ENCODE data around the gene AGPAT4.

Gene AGPAT4

DNA sequence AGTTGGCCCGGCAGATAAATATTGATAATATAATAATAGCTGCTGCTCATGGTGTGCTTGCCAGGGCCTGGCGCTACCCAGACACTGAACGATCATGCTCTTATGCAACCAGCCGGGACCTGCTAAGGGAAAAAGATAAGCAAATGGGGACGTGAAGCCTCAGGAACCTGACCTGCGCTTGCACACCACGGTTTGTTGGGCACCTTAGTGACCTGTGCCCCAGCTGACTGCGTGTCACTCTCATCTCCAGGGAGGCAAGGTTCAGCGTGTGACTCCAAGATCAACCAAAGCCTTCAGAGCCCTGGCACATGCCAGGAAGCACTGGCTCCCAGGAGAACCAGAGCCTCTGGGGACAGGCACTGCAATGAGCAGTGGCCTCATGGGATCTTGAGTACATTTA is 111.1 kb downstream of the AGPAT4 start:
- no peak overlapping the region for H3K4me3 ChIP-seq (replicated peaks in 1 of 2; ENCODE audit: low read depth in 2 of 2, low read length in 2 of 2)
- no peak for DNase-seq (ENCODE audit: low read depth in 2 of 2)
- no peak for TF ChIP-seq CTCF (IDR thresholded peaks at IDR 0.05; ENCODE audit: low read depth, low read length)

DNA sequence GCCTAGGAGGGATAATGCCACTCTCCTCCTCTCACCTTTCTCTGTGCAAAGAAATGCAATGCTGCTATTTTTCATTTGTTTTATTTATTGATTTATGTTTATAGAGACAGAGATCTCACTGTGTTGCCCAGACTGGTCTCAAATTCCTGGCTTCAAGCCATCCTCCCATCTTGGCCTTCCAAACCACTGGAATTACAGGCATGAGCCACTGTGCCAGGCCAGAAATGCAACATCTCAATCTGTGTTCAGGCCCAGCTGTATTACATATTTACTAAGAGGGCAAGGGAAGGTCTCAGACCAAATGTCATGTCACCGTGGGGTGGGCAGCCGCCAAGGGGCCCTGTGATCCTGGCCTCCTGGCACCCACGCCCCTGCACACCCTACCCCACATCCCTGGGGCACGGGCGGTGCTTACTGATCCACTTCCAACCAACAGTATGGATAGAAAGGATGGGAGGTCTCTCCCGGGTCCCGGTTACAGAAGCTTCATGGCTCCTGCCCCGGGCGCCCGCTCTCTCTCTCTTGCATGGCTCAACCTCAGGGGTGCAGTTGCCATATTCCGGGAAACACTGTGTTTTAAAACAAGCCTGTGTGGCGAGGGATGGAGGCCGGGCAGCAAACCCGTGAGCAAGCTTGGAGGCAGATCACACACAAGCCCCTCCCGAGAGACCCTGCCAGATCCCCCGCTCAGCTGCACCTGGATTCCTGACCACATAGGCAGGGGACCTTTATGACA is 111.8 kb downstream of the AGPAT4 start:
- H3K4me3 ChIP-seq (replicated peaks in 1 of 2; ENCODE audit: low read depth in 2 of 2, low read length in 2 of 2), result no peak overlapping the region
- DNase-seq (ENCODE audit: low read depth in 2 of 2), result peak; percentile 20 to 74
- TF ChIP-seq CTCF (IDR thresholded peaks at IDR 0.05; ENCODE audit: low read depth, low read length), result no peak

DNA sequence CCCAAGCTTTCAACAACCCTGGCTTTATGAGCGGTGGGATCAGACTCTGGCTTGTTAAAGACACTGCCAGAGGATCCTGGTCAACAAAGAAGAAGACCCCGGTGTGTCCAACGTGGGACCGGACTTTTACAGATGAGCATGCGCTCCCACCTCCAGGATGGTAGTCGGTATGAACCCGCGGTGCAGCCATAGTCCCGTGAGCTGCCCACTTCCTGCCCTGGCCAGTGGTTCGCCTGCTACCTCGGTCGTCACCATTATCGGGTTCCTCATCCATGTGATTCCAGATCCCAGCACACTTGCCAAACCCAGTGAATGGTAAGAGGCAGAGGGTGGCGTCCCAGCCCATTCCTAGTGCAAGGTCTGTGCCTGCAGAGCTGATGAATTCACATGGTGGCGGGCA is 112.7 kb downstream of the AGPAT4 start:
- TF ChIP-seq CTCF (IDR thresholded peaks at IDR 0.05; ENCODE audit: low read depth, low read length), result no peak
- H3K4me3 ChIP-seq (replicated peaks in 1 of 2; ENCODE audit: low read depth in 2 of 2, low read length in 2 of 2), result no peak overlapping the region
- no peak for DNase-seq (ENCODE audit: low read depth in 2 of 2)

GRCh38 chr6:161154796-161155335 is 119.0 kb downstream of the AGPAT4 start:
- H3K4me3 ChIP-seq (replicated peaks in 1 of 2; ENCODE audit: low read depth in 2 of 2, low read length in 2 of 2), result no peak overlapping the region
- no peak for DNase-seq (ENCODE audit: low read depth in 2 of 2)
- TF ChIP-seq CTCF (IDR thresholded peaks at IDR 0.05; ENCODE audit: low read depth, low read length), result no peak

- no peak for TF ChIP-seq CTCF (IDR thresholded peaks at IDR 0.05; ENCODE audit: low read depth, low read length)
- no peak for DNase-seq (ENCODE audit: low read depth in 2 of 2)
- no peak overlapping the region for H3K4me3 ChIP-seq (replicated peaks in 1 of 2; ENCODE audit: low read depth in 2 of 2, low read length in 2 of 2)
Measured at GRCh38 chr6:161153725-161154124, 120.1 kb downstream of the AGPAT4 start.

GRCh38 chr6:161152907-161153662 is 120.8 kb downstream of the AGPAT4 start:
- no peak overlapping the region for H3K4me3 ChIP-seq (replicated peaks in 1 of 2; ENCODE audit: low read depth in 2 of 2, low read length in 2 of 2)
- peak in 1 of 2 donors; percentile 15 for DNase-seq (ENCODE audit: low read depth in 2 of 2)
- peak; percentile 60 for TF ChIP-seq CTCF (IDR thresholded peaks at IDR 0.05; ENCODE audit: low read depth, low read length)
